ENCODE measurements around the gene DGKZ. TPM values are rescaled to one million over a fixed set of nuclear protein-coding genes. Genes with fewer than 3 reads are reported as not detected.

DGKZ gene
- total and polyA plus RNA-seq, 2 experiments from 2014 or later = 45.1 to 170 TPM

DNA sequence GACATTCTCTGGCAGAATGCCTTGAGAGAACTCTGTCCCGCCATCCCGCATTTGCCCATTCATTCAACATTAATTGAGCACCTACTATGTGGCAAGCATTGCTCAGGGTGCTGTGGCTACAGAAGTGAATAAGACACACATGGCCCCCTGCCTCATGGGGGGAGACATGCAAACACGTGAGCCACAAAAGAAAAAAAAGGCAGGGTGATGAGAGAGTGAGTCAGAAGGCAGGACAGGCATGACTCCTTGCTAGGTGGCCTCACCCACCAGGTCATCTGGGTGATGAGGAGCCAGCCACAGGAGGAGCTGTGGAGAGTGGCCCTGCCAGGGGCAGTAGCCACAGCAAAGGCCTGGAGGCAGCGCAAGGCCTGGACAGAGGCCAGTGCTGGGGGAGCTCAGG, 39.4 kb downstream of the DGKZ start:
- H3F3A ChIP-seq (replicated peaks; ENCODE audit: low read depth) = peaks cover 27% of the 10 kb centered on the region
- no peak overlapping the region for H3K27ac ChIP-seq (ENCODE audit: low read depth)
- H3K4me2 ChIP-seq = no peak overlapping the region
- Mint-ChIP-seq H3K27ac (no peak overlapping the region), H3K36me3 (ENCODE audit: low read depth) (peaks cover 11% of the 10 kb centered on the region), H3K4me1 (peaks cover 34% of the 10 kb centered on the region), H3K4me3 (no peak overlapping the region; the same call in 2 of the 3 replicates), H3K9me3 (no peaks in the 10 kb centered on the region; the same call in 1 of the 3 replicates), H3K27me3 (ENCODE audit: insufficient read depth, low read depth, poor library complexity) (peaks cover 55% of the 10 kb centered on the region)
- peaks cover 7% of the 10 kb centered on the region for H4K20me1 ChIP-seq (replicated peaks; ENCODE audit: insufficient read depth)
- peaks cover 45% of the 10 kb centered on the region for H3K27me3 ChIP-seq (ENCODE audit: insufficient read depth)
- no peaks in the 10 kb centered on the region for H3K79me2 ChIP-seq (replicated peaks; ENCODE audit: insufficient read depth)
- H3K36me3 ChIP-seq (ENCODE audit: insufficient read depth) = no peaks in the 10 kb centered on the region; the same call in 1 of the 2 replicates
- H3K9me2 ChIP-seq (ENCODE audit: insufficient read depth) = no peaks in the 10 kb centered on the region
- H3K4me1 ChIP-seq (ENCODE audit: insufficient read depth) = peaks cover 40% of the 10 kb centered on the region
- no peak overlapping the region for H3K4me3 ChIP-seq
- ATAC-seq = no peak
- no peak for DNase-seq (ENCODE audit: low spot score)
- TF ChIP-seq EZH2phosphoT487 (IDR thresholded peaks at IDR 0.05; ENCODE audit: unreplicated experiment) = no peak
- no peak for TF ChIP-seq STAT1 (IDR thresholded peaks at IDR 0.05; ENCODE audit: unreplicated experiment)
- TF ChIP-seq, protein P1, sequence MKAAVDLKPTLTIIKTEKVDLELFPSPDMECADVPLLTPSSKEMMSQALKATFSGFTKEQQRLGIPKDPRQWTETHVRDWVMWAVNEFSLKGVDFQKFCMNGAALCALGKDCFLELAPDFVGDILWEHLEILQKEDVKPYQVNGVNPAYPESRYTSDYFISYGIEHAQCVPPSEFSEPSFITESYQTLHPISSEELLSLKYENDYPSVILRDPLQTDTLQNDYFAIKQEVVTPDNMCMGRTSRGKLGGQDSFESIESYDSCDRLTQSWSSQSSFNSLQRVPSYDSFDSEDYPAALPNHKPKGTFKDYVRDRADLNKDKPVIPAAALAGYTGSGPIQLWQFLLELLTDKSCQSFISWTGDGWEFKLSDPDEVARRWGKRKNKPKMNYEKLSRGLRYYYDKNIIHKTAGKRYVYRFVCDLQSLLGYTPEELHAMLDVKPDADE (IDR thresholded peaks at IDR 0.05) = no peak
- TF ChIP-seq JUNB (IDR thresholded peaks at IDR 0.05; ENCODE audit: unreplicated experiment) = no peak
- TF ChIP-seq ZNF114 (CRISPR knock-in tag; IDR thresholded peaks at IDR 0.05) = no peak
- TF ChIP-seq, protein P2, sequence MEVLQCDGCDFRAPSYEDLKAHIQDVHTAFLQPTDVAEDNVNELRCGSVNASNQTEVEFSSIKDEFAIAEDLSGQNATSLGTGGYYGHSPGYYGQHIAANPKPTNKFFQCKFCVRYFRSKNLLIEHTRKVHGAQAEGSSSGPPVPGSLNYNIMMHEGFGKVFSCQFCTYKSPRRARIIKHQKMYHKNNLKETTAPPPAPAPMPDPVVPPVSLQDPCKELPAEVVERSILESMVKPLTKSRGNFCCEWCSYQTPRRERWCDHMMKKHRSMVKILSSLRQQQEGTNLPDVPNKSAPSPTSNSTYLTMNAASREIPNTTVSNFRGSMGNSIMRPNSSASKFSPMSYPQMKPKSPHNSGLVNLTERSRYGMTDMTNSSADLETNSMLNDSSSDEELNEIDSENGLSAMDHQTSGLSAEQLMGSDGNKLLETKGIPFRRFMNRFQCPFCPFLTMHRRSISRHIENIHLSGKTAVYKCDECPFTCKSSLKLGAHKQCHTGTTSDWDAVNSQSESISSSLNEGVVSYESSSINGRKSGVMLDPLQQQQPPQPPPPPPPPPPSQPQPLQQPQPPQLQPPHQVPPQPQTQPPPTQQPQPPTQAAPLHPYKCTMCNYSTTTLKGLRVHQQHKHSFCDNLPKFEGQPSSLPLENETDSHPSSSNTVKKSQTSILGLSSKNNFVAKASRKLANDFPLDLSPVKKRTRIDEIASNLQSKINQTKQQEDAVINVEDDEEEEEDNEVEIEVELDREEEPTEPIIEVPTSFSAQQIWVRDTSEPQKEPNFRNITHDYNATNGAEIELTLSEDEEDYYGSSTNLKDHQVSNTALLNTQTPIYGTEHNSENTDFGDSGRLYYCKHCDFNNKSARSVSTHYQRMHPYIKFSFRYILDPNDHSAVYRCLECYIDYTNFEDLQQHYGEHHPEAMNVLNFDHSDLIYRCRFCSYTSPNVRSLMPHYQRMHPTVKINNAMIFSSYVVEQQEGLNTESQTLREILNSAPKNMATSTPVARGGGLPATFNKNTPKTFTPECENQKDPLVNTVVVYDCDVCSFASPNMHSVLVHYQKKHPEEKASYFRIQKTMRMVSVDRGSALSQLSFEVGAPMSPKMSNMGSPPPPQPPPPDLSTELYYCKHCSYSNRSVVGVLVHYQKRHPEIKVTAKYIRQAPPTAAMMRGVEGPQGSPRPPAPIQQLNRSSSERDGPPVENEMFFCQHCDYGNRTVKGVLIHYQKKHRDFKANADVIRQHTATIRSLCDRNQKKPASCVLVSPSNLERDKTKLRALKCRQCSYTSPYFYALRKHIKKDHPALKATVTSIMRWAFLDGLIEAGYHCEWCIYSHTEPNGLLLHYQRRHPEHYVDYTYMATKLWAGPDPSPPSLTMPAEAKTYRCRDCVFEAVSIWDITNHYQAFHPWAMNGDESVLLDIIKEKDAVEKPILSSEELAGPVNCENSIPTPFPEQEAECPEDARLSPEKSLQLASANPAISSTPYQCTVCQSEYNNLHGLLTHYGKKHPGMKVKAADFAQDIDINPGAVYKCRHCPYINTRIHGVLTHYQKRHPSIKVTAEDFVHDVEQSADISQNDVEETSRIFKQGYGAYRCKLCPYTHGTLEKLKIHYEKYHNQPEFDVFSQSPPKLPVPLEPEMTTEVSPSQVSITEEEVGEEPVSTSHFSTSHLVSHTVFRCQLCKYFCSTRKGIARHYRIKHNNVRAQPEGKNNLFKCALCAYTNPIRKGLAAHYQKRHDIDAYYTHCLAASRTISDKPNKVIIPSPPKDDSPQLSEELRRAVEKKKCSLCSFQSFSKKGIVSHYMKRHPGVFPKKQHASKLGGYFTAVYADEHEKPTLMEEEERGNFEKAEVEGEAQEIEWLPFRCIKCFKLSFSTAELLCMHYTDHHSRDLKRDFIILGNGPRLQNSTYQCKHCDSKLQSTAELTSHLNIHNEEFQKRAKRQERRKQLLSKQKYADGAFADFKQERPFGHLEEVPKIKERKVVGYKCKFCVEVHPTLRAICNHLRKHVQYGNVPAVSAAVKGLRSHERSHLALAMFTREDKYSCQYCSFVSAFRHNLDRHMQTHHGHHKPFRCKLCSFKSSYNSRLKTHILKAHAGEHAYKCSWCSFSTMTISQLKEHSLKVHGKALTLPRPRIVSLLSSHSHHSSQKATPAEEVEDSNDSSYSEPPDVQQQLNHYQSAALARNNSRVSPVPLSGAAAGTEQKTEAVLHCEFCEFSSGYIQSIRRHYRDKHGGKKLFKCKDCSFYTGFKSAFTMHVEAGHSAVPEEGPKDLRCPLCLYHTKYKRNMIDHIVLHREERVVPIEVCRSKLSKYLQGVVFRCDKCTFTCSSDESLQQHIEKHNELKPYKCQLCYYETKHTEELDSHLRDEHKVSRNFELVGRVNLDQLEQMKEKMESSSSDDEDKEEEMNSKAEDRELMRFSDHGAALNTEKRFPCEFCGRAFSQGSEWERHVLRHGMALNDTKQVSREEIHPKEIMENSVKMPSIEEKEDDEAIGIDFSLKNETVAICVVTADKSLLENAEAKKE (CRISPR knock-in tag; IDR thresholded peaks at IDR 0.05) = no peak
- no peak for TF ChIP-seq ZNF331 (CRISPR knock-in tag; IDR thresholded peaks at IDR 0.05; ENCODE audit: low read depth)
- no peak for TF ChIP-seq POLR2AphosphoS5 (IDR thresholded peaks at IDR 0.05; ENCODE audit: low read depth)
- no peak for TF ChIP-seq EZH2 (IDR thresholded peaks at IDR 0.05; ENCODE audit: low read depth, unreplicated experiment)
- TF ChIP-seq REST (IDR thresholded peaks at IDR 0.05; ENCODE audit: unreplicated experiment) = no peak
- TF ChIP-seq, protein P3, sequence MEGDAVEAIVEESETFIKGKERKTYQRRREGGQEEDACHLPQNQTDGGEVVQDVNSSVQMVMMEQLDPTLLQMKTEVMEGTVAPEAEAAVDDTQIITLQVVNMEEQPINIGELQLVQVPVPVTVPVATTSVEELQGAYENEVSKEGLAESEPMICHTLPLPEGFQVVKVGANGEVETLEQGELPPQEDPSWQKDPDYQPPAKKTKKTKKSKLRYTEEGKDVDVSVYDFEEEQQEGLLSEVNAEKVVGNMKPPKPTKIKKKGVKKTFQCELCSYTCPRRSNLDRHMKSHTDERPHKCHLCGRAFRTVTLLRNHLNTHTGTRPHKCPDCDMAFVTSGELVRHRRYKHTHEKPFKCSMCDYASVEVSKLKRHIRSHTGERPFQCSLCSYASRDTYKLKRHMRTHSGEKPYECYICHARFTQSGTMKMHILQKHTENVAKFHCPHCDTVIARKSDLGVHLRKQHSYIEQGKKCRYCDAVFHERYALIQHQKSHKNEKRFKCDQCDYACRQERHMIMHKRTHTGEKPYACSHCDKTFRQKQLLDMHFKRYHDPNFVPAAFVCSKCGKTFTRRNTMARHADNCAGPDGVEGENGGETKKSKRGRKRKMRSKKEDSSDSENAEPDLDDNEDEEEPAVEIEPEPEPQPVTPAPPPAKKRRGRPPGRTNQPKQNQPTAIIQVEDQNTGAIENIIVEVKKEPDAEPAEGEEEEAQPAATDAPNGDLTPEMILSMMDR (conservative IDR thresholded peaks at IDR 0.05; ENCODE audit: low read depth in 2 of 2) = no peak
- TF ChIP-seq CREB1 (CRISPR knock-in tag; IDR thresholded peaks at IDR 0.05; ENCODE audit: low read depth) = no peak
- no peak for TF ChIP-seq NANOG (IDR thresholded peaks at IDR 0.05; ENCODE audit: borderline replicate concordance)
- no peak overlapping the region for H2AFZ ChIP-seq

All from GM23338 (cell line).